ENCODE data around the gene MOB4.
"Not testable (repeated sequence)": the region's sequence is repeated elsewhere in the genome, so short reads cannot be mapped to it uniquely, and the experiment has no call there.

The MOB4 gene

GRCh38 chr2:197548582-197548981 is 32.7 kb downstream of the MOB4 start:
- TF ChIP-seq CTCF (IDR thresholded peaks at IDR 0.05), result no peak
- Mint-ChIP-seq H3K9me3 (no peaks in the 10 kb centered on the region), H3K4me3 (no peak overlapping the region), H3K36me3 (ENCODE audit: low read depth) (peaks cover 88% of the 10 kb centered on the region), H3K27me3 (ENCODE audit: low read depth, poor library complexity) (peaks cover 2% of the 10 kb centered on the region), H3K4me1 (no peaks in the 10 kb centered on the region), H3K27ac (peak overlapping the region; percentile 32)
- no peak for DNase-seq

DNA sequence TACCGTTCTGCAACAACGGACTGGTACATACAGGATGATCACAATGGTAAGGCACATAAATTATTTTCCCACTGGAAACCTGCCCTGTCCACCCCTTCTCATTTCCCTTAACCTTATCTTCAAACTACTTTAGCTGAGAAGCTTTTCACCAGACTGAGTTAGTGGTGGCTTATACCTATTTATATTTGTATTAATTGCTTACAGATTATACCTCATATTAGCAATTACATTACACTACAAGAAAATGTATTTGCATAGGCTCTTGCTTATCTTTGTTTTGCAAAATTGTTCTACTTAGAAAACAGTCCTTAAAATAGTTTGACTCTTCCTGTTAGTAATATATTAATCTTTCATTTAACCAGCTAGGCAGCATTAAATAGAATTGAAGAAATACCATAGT is 35.4 kb downstream of the MOB4 start:
- not testable (repeated sequence) for H3K27ac Mint-ChIP-seq; H3K9me3 Mint-ChIP-seq; H3K4me1 Mint-ChIP-seq; H3K4me3 Mint-ChIP-seq; H3K27me3 Mint-ChIP-seq (ENCODE audit: low read depth, poor library complexity); DNase-seq
- H3K36me3 Mint-ChIP-seq (ENCODE audit: low read depth), result peaks cover 66% of the 10 kb centered on the region

DNA sequence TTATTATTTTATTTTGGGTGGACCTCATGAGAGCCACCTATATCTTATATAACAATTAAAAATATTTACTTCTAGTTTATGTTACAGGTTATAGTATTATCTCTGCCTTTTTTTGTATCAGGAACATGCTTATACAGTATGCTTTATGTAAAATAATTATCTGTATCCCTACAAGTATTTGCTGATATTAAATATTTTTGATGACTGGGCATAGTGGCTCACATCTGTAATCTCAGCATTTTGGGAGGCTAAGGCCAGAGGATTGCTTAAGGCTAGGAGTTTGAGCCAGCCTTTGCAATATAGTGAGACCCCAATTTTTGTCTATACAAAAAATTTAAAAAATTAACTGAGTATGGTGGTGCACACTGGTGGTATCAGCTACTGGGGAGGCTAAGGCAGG is 39.6 kb downstream of the MOB4 start:
- no peak overlapping the region for H3K27ac Mint-ChIP-seq
- peaks cover 41% of the 10 kb centered on the region for H3K36me3 Mint-ChIP-seq (ENCODE audit: low read depth)
- no peaks in the 10 kb centered on the region for H3K4me1 Mint-ChIP-seq
- TF ChIP-seq CTCF (IDR thresholded peaks at IDR 0.05), result no peak
- no peaks in the 10 kb centered on the region for H3K27me3 Mint-ChIP-seq (ENCODE audit: low read depth, poor library complexity)
- H3K4me3 Mint-ChIP-seq, result no peak overlapping the region
- DNase-seq, result no peak
- H3K9me3 Mint-ChIP-seq, result no peaks in the 10 kb centered on the region

GRCh38 chr2:197556456-197556855 is 40.6 kb downstream of the MOB4 start:
- H3K4me3 Mint-ChIP-seq, result no peak overlapping the region
- peaks cover 3% of the 10 kb centered on the region for H3K9me3 Mint-ChIP-seq
- H3K27ac Mint-ChIP-seq, result peak overlapping the region; percentile 83
- no peak for TF ChIP-seq CTCF (IDR thresholded peaks at IDR 0.05)
- H3K27me3 Mint-ChIP-seq (ENCODE audit: low read depth, poor library complexity), result no peaks in the 10 kb centered on the region
- H3K4me1 Mint-ChIP-seq, result no peaks in the 10 kb centered on the region
- no peak for DNase-seq
- H3K36me3 Mint-ChIP-seq (ENCODE audit: low read depth), result peaks cover 42% of the 10 kb centered on the region

GRCh38 chr2:197558393-197558792 is 42.5 kb downstream of the MOB4 start:
- peaks cover 14% of the 10 kb centered on the region for H3K9me3 Mint-ChIP-seq
- no peak overlapping the region for H3K27ac Mint-ChIP-seq
- H3K4me1 Mint-ChIP-seq, result no peaks in the 10 kb centered on the region
- no peak overlapping the region for H3K4me3 Mint-ChIP-seq
- DNase-seq, result no peak
- peaks cover 43% of the 10 kb centered on the region for H3K36me3 Mint-ChIP-seq (ENCODE audit: low read depth)
- no peaks in the 10 kb centered on the region for H3K27me3 Mint-ChIP-seq (ENCODE audit: low read depth, poor library complexity)
- no peak for TF ChIP-seq CTCF (IDR thresholded peaks at IDR 0.05)

GRCh38 chr2:197559681-197560080 is 43.8 kb downstream of the MOB4 start:
- Mint-ChIP-seq H3K36me3 (ENCODE audit: low read depth) (peaks cover 53% of the 10 kb centered on the region), H3K27me3 (ENCODE audit: low read depth, poor library complexity) (no peaks in the 10 kb centered on the region), H3K27ac (no peak overlapping the region), H3K4me1 (no peaks in the 10 kb centered on the region), H3K4me3 (no peak overlapping the region), H3K9me3 (peaks cover 26% of the 10 kb centered on the region)
- no peak for DNase-seq
- no peak for TF ChIP-seq CTCF (IDR thresholded peaks at IDR 0.05)
